Activated naive CD4-positive, alpha-beta T cell treated with anti-CD3 and anti-CD28 coated beads, Interleukin-2, amount 50 U/mL, for 24 hours (primary cell): ENCODE results near the gene TRAF3IP1.
A peak's percentile ranks its signal among the peaks of the same experiment; 100 is the strongest.

ENCODE experiments used
- H3K27ac Mint-ChIP-seq: one replicate; pipeline ENCODE4 v1.8.0; 2021; ENCODE audit warnings: mild to moderate bottlenecking, mixed read lengths
- H3K27me3 Mint-ChIP-seq: one replicate; pipeline ENCODE4 v1.8.0; 2021; ENCODE audit warnings: mixed read lengths
- H3K36me3 Mint-ChIP-seq: one replicate; pipeline ENCODE4 v1.8.0; 2021; ENCODE audit warnings: mixed read lengths
- H3K4me1 Mint-ChIP-seq: one replicate; pipeline ENCODE4 v1.8.0; 2021; ENCODE audit warnings: mixed read lengths
- H3K4me3 Mint-ChIP-seq: one replicate; pipeline ENCODE4 v1.8.0; 2021; ENCODE audit warnings: mild to moderate bottlenecking, mixed read lengths
- H3K9me3 Mint-ChIP-seq: one replicate; pipeline ENCODE4 v1.8.0; 2021; ENCODE audit warnings: mixed read lengths

TRAF3IP1 gene

GRCh38 chr2:238285653-238286082 lies 34.6 kb upstream of the TRAF3IP1 start:
- no peaks in the 10 kb centered on the region for H3K36me3 Mint-ChIP-seq
- H3K9me3 Mint-ChIP-seq, result no peaks in the 10 kb centered on the region
- H3K27me3 Mint-ChIP-seq, result no peaks in the 10 kb centered on the region
- peaks cover 74% of the 10 kb centered on the region for H3K4me1 Mint-ChIP-seq
- no peak overlapping the region for H3K27ac Mint-ChIP-seq
- H3K4me3 Mint-ChIP-seq, result no peak overlapping the region

DNA sequence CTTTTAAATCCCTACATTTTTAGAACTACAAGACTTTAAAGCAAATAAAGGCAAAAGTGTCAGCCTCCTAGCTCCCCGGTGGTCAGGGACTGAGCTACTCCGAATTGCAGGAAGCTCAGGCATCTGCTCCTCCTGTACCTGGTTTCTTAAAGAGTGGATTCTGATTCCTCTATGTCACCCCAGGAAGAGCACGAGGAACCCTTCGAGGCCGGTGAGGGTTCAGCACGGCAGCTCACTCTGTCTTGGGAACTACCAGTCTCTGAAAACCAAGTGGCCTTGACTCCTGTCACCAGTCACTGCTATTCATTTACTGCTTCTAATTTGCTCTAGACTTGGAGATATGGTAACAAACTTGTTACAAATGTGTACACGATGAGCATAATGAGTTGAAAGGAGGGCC lies 34.2 kb upstream of the TRAF3IP1 start:
- Mint-ChIP-seq H3K9me3 (no peaks in the 10 kb centered on the region), H3K27me3 (no peaks in the 10 kb centered on the region), H3K27ac (no peak overlapping the region), H3K36me3 (no peaks in the 10 kb centered on the region), H3K4me3 (peak overlapping the region; percentile 86), H3K4me1 (peaks cover 74% of the 10 kb centered on the region)

- no peaks in the 10 kb centered on the region for H3K27me3 Mint-ChIP-seq
- H3K9me3 Mint-ChIP-seq, result no peaks in the 10 kb centered on the region
- no peaks in the 10 kb centered on the region for H3K36me3 Mint-ChIP-seq
- no peak overlapping the region for H3K27ac Mint-ChIP-seq
- peak overlapping the region; percentile 86 for H3K4me3 Mint-ChIP-seq
- peaks cover 70% of the 10 kb centered on the region for H3K4me1 Mint-ChIP-seq
Measured at GRCh38 chr2:238286551-238286950, 33.8 kb upstream of the TRAF3IP1 start.

GRCh38 chr2:238286987-238287736 lies 33.2 kb upstream of the TRAF3IP1 start:
- Mint-ChIP-seq H3K4me3 (peak overlapping the region; percentile 86), H3K4me1 (peaks cover 67% of the 10 kb centered on the region), H3K27me3 (no peaks in the 10 kb centered on the region), H3K27ac (peak overlapping the region; percentile 68), H3K9me3 (no peaks in the 10 kb centered on the region), H3K36me3 (no peaks in the 10 kb centered on the region)

DNA sequence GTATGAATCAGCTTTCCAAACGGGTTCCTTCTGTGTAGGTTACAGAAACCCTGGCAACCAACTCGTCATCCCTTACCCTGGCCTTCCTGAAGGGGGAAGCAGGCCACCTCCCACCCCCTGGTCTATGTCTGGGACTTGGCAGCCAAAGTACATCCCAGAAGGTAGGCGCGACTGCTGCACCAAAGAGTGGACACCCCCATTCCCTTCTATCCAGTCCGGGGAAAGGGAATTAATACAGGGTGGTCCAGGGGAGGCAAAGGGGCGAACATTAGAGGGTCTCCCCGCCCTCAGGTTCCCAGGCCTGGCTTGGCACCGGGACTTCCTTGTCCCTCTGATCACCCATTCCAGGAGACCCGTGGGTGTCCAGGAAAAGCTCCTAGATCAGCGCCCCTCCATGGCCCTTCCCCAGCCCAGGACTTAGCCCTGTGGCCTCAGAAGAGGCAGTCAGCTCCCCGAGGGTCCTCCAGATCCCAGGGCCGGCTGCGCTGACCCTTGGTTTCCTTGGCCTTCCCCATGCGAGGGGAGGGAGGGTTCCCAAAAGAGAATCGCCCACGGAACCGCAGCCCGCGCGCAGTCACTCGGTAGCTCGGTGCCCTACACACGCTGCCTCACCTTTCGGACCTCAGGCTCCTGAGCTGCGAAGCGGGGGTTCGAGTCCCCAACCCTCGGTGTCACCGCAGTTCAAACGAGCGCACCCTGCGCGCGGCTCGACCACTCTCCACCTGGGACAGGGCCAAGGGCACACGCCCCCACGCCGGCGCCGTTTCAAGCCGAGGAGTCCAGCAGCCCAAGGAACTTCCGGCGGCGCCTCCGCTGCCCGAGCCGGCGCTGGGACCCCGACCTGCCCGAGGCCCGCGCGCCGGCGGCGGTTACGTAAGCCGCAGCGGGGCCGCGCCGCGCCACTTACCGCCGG lies 32.3 kb upstream of the TRAF3IP1 start, which contains the start of gene PER2:
TSS of gene PER2 (minus strand) at position 874 of the 913 bp plus-strand sequence. CDS start 10,674 bp downstream, outside the sequence.
- no peaks in the 10 kb centered on the region for H3K9me3 Mint-ChIP-seq
- peak within 1 kb of the TSS; percentile 95 for H3K4me3 Mint-ChIP-seq
- H3K36me3 Mint-ChIP-seq, result no peaks in the 10 kb centered on the region
- peak within 1 kb of the TSS; percentile 97 for H3K27ac Mint-ChIP-seq
- no peaks in the 10 kb centered on the region for H3K27me3 Mint-ChIP-seq
- peaks cover 62% of the 10 kb centered on the region for H3K4me1 Mint-ChIP-seq

- Mint-ChIP-seq H3K36me3 (no peaks in the 10 kb centered on the region), H3K27me3 (no peaks in the 10 kb centered on the region), H3K27ac (peak overlapping the region; percentile 97), H3K4me3 (peak overlapping the region; percentile 95), H3K9me3 (no peaks in the 10 kb centered on the region), H3K4me1 (peaks cover 52% of the 10 kb centered on the region)
Measured at GRCh38 chr2:238288650-238289573, 31.4 kb upstream of the TRAF3IP1 start.

GRCh38 chr2:238289574-238289973 lies 30.7 kb upstream of the TRAF3IP1 start:
- no peaks in the 10 kb centered on the region for H3K27me3 Mint-ChIP-seq
- peaks cover 46% of the 10 kb centered on the region for H3K4me1 Mint-ChIP-seq
- H3K4me3 Mint-ChIP-seq, result peak overlapping the region; percentile 95
- peak overlapping the region; percentile 97 for H3K27ac Mint-ChIP-seq
- H3K9me3 Mint-ChIP-seq, result no peaks in the 10 kb centered on the region
- H3K36me3 Mint-ChIP-seq, result no peaks in the 10 kb centered on the region

- Mint-ChIP-seq H3K4me3 (peak overlapping the region; percentile 95), H3K27ac (peak overlapping the region; percentile 69), H3K36me3 (no peaks in the 10 kb centered on the region), H3K9me3 (no peaks in the 10 kb centered on the region), H3K4me1 (peaks cover 43% of the 10 kb centered on the region), H3K27me3 (no peaks in the 10 kb centered on the region)
Measured at GRCh38 chr2:238290091-238290509, 30.2 kb upstream of the TRAF3IP1 start.

- Mint-ChIP-seq H3K9me3 (no peaks in the 10 kb centered on the region), H3K4me1 (peaks cover 35% of the 10 kb centered on the region), H3K4me3 (peak overlapping the region; percentile 95), H3K27ac (no peak overlapping the region), H3K36me3 (no peaks in the 10 kb centered on the region), H3K27me3 (no peaks in the 10 kb centered on the region)
Measured at GRCh38 chr2:238290715-238291549, 29.4 kb upstream of the TRAF3IP1 start.

- peaks cover 28% of the 10 kb centered on the region for H3K4me1 Mint-ChIP-seq
- no peaks in the 10 kb centered on the region for H3K9me3 Mint-ChIP-seq
- H3K4me3 Mint-ChIP-seq, result no peak overlapping the region
- no peaks in the 10 kb centered on the region for H3K36me3 Mint-ChIP-seq
- H3K27ac Mint-ChIP-seq, result no peak overlapping the region
- no peaks in the 10 kb centered on the region for H3K27me3 Mint-ChIP-seq
Measured at GRCh38 chr2:238291550-238292281, 28.6 kb upstream of the TRAF3IP1 start.

DNA sequence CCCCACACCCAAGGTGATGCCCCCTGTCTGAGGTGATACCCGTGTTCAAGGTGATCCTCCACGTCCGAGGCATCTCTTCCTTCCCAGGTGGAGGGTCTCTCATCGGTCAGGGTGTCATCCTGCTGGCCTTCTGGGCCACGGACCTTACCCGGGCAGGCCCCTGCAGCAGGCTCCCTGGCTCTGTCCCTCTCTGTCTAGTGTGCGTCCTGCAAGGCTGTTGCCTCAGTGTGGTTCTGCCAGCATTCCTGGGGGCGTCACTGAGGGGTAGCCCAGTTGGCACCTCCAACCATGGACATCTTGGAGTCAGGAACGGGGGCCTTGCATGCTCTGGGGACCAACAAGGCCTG lies 26.3 kb upstream of the TRAF3IP1 start:
- H3K36me3 Mint-ChIP-seq, result no peaks in the 10 kb centered on the region
- H3K9me3 Mint-ChIP-seq, result no peaks in the 10 kb centered on the region
- H3K4me1 Mint-ChIP-seq, result peaks cover 16% of the 10 kb centered on the region
- no peaks in the 10 kb centered on the region for H3K27me3 Mint-ChIP-seq
- no peak overlapping the region for H3K4me3 Mint-ChIP-seq
- H3K27ac Mint-ChIP-seq, result no peak overlapping the region

DNA sequence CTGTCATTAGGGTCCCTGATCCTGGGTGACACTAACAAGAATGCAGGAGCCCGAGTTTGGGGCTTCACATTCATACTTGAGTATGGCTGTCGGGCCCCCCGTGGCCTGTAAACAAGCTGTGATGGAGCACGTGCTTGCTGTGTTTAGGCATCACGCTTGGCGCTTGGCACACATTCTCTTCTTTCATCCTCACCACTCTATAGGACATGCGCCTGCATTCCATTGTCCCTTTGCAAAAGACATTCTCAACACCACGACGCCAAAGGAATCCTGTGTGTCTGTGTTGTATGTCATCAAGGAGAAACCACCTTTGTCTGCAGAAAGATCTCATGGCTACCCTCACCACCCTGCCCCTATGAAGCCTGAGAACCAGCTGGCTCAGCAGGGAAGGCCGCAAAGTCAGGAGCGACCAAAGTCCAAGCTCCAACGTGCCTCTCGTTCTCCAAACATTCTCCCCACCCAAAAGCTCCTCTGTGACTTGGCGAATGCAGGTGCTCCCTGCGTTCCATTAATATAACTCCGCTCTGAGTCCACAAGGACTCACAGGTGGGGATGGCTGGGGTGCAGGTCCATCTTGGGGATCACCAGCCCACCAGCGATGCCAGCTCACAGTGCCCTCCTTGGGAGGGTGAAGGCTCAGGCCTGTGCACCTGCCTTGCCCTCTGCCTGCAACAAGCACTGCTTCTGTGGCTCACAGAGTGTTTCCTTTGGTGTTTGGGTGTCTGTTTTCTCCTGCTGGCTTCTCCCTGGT lies 25.8 kb upstream of the TRAF3IP1 start:
- no peaks in the 10 kb centered on the region for H3K36me3 Mint-ChIP-seq
- H3K4me3 Mint-ChIP-seq, result no peak overlapping the region
- H3K27ac Mint-ChIP-seq, result no peak overlapping the region
- no peaks in the 10 kb centered on the region for H3K9me3 Mint-ChIP-seq
- peaks cover 12% of the 10 kb centered on the region for H3K4me1 Mint-ChIP-seq
- no peaks in the 10 kb centered on the region for H3K27me3 Mint-ChIP-seq
